ENCODE data around the gene CCR5. TPM values are rescaled to one million over a fixed set of nuclear protein-coding genes. Genes with fewer than 3 reads are reported as not detected.

The CCR5 gene
- total RNA-seq, 1 experiment from 2014 or later, result not detected

GRCh38 chr3:46353647-46354410, 16.9 kb upstream of the CCR5 start, which contains the start of gene CCR2:
Gene CCR2 (plus strand): TSS chr3:46354111. CDS start chr3:46357528, 3,417 bp downstream.
- no peaks in the 10 kb centered on the region for H4K20me1 ChIP-seq (ENCODE audit: low read length)
- ChIA-PET CTCF (no interaction called here), POLR2A (ENCODE audit: unreplicated experiment) (no interaction called here)
- H3F3A ChIP-seq (ENCODE audit: low read length, unreplicated experiment), result no peaks in the 10 kb centered on the region
- H3K4me2 ChIP-seq (ENCODE audit: low read length), result no peak within 1 kb of the TSS
- TF ChIP-seq EZH2 (IDR thresholded peaks at IDR 0.05; ENCODE audit: low read length, unreplicated experiment) (no peak), EZH2phosphoT487 (IDR thresholded peaks at IDR 0.05; ENCODE audit: borderline replicate concordance, low read length) (no peak), CTCF (conservative IDR thresholded peaks at IDR 0.05; ENCODE audit: low read depth, low read length) (no peak)
- intact Hi-C loops (cut with micrococcal nuclease), result no loop called here
- H2AFZ ChIP-seq (ENCODE audit: low read length), result no peak within 1 kb of the TSS
- no peaks in the 10 kb centered on the region for H3K9me2 ChIP-seq (replicated peaks; ENCODE audit: low read length)
- no peaks in the 10 kb centered on the region for H3K36me3 ChIP-seq (ENCODE audit: low read depth, low read length)
- ATAC-seq (no peak), DNase-seq (no peak)
- H3K9me3 ChIP-seq (ENCODE audit: low read length), result no peaks in the 10 kb centered on the region
- no peak within 1 kb of the TSS for H3K4me3 ChIP-seq (ENCODE audit: low read length)
- H3K4me1 ChIP-seq (ENCODE audit: insufficient read depth, low read length), result no peaks in the 10 kb centered on the region
- BruUV-seq (replicated peaks), result no TSS peak
- no peak within 1 kb of the TSS for H3K27ac ChIP-seq (ENCODE audit: low read length)
- no peak within 1 kb of the TSS for H3K9ac ChIP-seq (ENCODE audit: low read length)
- H3K79me2 ChIP-seq (ENCODE audit: low read length), result no peaks in the 10 kb centered on the region
- H3K27me3 ChIP-seq (ENCODE audit: low read length), result peaks cover 18% of the 10 kb centered on the region

GRCh38 chr3:46354478-46354877, 16.3 kb upstream of the CCR5 start:
- Histone ChIP-seq H4K20me1 (ENCODE audit: low read length) (no peaks in the 10 kb centered on the region), H3K27me3 (ENCODE audit: low read length) (peaks cover 18% of the 10 kb centered on the region), H2AFZ (ENCODE audit: low read length) (no peak overlapping the region), H3K4me1 (ENCODE audit: insufficient read depth, low read length) (no peaks in the 10 kb centered on the region), H3K4me2 (ENCODE audit: low read length) (no peak overlapping the region), H3F3A (ENCODE audit: low read length, unreplicated experiment) (no peaks in the 10 kb centered on the region), H3K79me2 (ENCODE audit: low read length) (no peaks in the 10 kb centered on the region), H3K27ac (ENCODE audit: low read length) (no peak overlapping the region), H3K9me2 (replicated peaks; ENCODE audit: low read length) (no peaks in the 10 kb centered on the region), H3K9me3 (ENCODE audit: low read length) (no peaks in the 10 kb centered on the region), H3K4me3 (ENCODE audit: low read length) (no peak overlapping the region), H3K36me3 (ENCODE audit: low read depth, low read length) (no peaks in the 10 kb centered on the region), H3K9ac (ENCODE audit: low read length) (no peak overlapping the region)
- no peak for TF ChIP-seq EZH2phosphoT487 (IDR thresholded peaks at IDR 0.05; ENCODE audit: borderline replicate concordance, low read length)
- no peak for TF ChIP-seq CTCF (conservative IDR thresholded peaks at IDR 0.05; ENCODE audit: low read depth, low read length)
- no peak for TF ChIP-seq EZH2 (IDR thresholded peaks at IDR 0.05; ENCODE audit: low read length, unreplicated experiment)
- ChIA-PET CTCF (no interaction called here), POLR2A (ENCODE audit: unreplicated experiment) (no interaction called here)
- no peak for DNase-seq
- ATAC-seq, result no peak
- intact Hi-C loops (cut with micrococcal nuclease), result no loop called here
- BruUV-seq (replicated peaks), result no TSS peak

- ATAC-seq (no peak), DNase-seq (no peak)
- ChIA-PET POLR2A (ENCODE audit: unreplicated experiment) (no interaction called here), CTCF (no interaction called here)
- intact Hi-C loops (cut with micrococcal nuclease), result no loop called here
- no peak overlapping the region for H3K4me3 ChIP-seq (ENCODE audit: low read length)
- no peaks in the 10 kb centered on the region for H3K36me3 ChIP-seq (ENCODE audit: low read depth, low read length)
- no peaks in the 10 kb centered on the region for H4K20me1 ChIP-seq (ENCODE audit: low read length)
- H2AFZ ChIP-seq (ENCODE audit: low read length), result no peak overlapping the region
- BruUV-seq (replicated peaks), result no TSS peak
- H3K9ac ChIP-seq (ENCODE audit: low read length), result no peak overlapping the region
- peaks cover 18% of the 10 kb centered on the region for H3K27me3 ChIP-seq (ENCODE audit: low read length)
- no peaks in the 10 kb centered on the region for H3F3A ChIP-seq (ENCODE audit: low read length, unreplicated experiment)
- no peaks in the 10 kb centered on the region for H3K9me3 ChIP-seq (ENCODE audit: low read length)
- no peaks in the 10 kb centered on the region for H3K9me2 ChIP-seq (replicated peaks; ENCODE audit: low read length)
- no peaks in the 10 kb centered on the region for H3K4me1 ChIP-seq (ENCODE audit: insufficient read depth, low read length)
- no peak overlapping the region for H3K27ac ChIP-seq (ENCODE audit: low read length)
- no peak for TF ChIP-seq EZH2phosphoT487 (IDR thresholded peaks at IDR 0.05; ENCODE audit: borderline replicate concordance, low read length)
- TF ChIP-seq EZH2 (IDR thresholded peaks at IDR 0.05; ENCODE audit: low read length, unreplicated experiment), result no peak
- TF ChIP-seq CTCF (conservative IDR thresholded peaks at IDR 0.05; ENCODE audit: low read depth, low read length), result no peak
- H3K79me2 ChIP-seq (ENCODE audit: low read length), result no peaks in the 10 kb centered on the region
- H3K4me2 ChIP-seq (ENCODE audit: low read length), result no peak overlapping the region
These were observed 15.8 kb upstream of the CCR5 start for GRCh38 chr3:46354984-46355383.
